ENCODE results near the gene GMNC.

The GMNC gene

DNA sequence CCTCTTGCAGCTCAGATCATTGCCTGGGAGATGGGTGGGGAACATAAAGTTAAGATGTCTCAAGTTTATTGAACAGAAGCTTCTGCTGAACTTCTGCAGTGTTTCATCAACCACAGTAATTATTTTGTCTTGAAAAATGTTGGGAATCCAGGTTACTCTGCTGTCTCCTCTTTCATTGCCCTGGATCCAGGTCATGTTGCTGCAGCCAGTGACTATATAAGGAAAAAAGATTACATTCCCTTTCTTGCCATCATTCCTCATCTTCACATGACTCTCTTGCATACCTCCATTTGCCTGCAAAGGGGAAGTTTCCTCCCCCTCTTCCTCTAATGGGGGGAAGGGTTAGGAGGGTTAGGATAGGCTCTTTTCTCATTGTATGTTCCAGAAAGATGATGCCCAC lies 15.1 kb downstream of the GMNC start:
- no peak for DNase-seq

DNA sequence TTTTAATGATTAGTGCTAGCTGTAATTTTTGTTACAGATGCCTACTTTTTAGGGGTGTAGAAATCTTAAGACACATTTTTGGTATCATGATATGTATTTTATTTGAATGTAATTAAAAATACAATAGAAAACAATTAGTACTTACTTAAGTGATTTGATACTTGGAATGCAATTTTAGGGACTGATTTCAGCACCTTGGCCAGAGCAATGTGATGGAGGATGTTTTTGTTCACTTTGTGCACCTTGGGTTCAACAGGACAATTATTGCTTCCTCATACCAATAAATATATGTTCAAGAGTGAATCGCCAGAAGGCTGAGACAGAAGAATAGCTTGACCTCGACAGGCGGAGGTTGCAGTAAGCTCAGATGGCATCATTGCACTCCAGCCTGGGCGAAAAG lies 22.3 kb downstream of the GMNC start:
- no peak for DNase-seq

DNA sequence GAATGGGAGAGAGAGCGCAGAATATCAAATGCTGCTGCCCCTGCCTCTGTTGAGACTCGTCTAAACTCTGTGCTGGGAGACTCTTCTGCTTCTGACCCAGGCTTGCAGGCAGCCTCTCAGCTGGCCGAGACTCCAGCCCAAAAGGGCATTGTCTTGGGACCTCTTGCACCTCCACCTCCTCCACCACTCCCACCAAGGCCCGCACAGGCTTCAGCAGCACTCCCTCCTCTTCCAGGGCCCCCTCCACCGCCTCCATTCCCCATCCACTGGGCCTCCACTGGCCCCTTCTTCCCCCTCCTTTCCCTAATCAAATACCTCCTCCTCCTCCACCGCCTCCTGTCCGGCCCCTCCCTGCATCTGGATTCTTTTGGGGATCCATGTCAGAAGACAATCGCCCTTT lies 31.3 kb downstream of the GMNC start:
- DNase-seq, result no peak

DNA sequence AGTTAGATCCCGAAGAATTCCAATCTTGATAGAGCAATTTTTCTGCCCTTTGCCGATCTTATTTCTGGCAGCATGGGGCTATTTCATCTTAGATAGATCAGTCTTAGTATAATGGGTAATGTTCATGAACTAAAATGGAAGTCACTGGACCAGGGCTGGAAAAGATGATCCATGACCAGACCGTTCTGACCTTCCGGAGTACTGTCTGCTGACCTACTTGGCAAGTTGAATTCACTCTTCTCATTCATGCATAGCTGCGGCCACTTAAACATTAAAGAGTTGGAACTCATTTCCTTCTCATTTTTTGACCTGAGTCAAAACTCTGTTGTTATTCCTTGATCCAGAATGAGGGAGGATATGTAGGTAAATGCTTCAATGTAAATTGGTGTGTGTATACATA lies 32.5 kb downstream of the GMNC start:
- no peak for DNase-seq

DNA sequence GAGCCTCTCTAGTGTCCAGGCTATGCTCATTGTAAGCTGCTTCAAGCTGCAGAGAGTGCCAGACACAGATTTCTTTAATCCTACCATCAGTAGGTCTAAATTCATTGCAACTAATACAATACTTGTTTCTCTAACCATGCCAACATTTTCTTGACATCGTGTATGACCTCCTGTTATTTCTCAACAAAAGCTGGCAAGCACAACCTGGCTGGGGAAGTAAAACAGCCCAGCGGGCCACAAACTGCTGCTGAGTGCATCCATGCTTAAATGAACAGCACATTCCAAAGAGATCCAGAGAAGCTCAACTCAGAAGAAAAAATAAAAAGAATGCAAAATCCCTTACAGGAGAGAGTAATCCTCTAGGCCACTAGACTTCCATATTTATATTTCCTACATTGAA lies 36.5 kb downstream of the GMNC start:
- no peak for DNase-seq

DNA sequence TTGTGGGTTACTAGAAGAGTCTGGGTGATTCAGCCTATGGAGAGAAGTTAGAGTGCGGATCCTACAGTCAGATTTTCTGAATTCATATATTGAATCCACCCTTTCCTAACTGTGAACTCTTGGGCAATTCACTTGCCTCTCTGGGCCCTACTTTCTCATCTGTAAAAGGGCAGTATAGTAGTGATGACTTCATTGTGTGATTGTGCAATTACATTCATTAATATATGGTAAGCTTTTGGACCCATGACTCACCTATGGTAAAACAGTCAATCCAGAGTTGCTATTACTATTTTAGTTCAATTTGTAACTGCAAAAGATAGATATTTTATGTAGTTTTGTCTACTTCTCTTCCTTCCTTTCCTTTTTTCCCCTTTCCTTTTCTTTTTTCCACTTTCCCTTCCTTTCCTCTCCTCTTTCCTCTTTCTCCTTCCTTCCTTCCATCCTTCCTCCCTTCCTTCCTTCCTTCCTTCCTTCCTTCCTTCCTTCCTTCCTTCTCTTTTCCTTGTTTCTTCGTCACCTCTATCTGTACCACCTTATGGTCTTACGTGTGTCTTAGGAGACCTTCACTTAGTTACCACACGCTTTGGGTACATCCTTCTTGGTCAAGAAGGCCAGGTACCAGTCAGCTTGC lies 37.0 kb downstream of the GMNC start:
- no peak for DNase-seq

DNA sequence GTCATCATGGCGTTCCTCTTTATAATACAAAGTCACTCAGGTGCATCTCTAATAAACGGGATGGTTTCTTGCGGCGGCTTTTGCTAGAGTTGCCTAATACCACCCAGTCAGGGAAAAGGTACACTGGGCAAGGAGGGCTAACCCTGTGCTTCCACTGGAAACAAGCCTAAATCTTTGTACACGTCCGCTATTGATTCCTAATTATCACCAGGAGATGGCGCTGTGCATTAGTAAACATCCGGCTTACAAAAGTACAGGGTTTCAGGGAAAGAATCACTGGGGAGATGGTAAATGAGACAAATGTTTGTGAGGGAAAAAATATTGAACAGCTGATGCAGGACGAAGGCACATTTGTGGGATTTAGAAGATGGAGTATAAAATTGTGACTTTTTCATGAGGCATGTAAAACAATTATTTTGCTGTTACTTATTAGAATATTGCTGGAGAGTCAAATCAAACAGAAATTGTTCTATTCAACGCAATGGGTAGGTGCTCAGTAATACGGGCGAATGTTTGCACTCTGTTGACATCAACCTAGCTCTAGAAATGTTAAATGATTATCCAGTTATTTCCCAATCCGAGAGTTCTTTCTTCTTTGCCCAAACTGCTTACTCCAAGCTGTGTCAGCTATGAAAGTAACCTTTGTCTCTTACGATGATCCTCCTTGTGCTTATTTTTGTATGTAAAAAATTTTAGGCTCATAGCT lies 50.6 kb downstream of the GMNC start:
- DNase-seq, result no peak

DNA sequence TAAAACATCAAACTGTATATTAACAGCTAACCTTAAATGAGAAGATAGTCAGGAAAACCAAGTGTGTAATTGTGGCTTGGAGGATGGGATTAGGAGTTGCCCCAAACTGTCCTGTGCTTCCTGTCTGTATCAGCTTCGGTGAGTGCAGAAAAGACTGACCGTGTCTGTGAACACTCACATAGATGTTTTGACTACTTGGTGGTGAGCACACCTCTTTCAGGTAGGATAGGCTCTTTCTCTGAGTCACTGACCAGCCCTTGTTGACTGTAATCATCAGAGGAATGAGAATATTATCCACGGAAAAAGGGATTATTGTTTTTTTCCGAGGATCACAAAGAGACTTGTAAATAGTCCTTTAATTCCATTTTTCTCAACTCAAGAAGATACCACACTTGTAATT lies 51.5 kb downstream of the GMNC start:
- DNase-seq, result no peak

DNA sequence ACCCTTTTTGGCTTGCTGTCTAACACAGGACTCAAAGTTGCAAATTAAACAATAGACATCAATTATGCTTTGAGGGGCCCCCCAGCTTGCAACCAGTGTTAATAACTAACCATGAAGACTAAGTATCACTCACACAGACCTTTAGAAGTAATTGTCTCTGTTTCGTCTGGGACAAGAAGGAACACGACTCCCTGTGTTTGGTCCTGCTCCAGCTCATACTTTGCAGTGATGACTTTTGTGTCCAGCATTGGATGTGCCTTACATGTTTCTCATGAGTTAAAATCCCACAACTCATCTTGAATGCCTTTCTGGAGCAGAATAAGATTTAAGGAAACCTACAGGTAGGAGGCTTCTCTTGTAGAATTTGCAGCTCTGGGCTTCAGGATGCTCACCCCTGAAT lies 53.1 kb downstream of the GMNC start:
- no peak for DNase-seq

DNA sequence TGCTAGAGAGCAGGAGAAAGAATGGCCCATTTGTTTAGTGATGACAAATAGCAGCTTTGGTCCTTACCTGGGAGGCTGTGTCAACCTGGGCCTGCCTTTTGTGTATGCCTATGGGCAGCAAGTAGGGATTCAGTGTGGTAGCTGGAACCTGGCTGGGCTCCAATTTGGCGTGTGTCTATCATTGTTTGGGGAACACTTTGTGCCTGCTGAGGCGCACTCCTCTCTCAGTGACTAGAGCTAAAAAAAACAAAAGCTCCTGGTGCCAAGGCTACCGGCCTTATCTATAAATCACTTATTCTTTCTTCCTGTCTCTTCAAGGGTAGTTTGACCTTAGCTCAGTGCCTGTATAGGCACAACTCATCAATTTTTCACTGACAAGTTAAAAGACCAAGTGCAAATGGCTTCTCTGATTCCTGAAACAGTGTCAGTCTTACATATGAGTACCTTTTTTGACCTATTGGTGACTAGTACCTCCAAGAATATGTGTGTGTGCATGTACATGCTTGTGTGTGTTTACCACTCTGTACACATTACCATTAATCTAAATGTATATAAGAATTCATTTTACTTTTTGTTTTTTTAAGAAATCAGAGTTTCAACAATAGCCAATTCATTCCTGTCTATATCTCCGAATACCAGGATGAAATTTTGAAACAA lies 54.6 kb downstream of the GMNC start:
- no peak for DNase-seq

Data from activated CD4-positive, alpha-beta T cell treated with anti-CD3 and anti-CD28 coated beads for 4 hours (primary cell).